OCI-LY7 (cell line): ENCODE measurements around the gene CAMK2B.

Experiments used
- CTCF ChIP-seq: fragments of 200-600 bp; sonication (generic); conservative IDR thresholded peaks from 2 replicates; pipeline ENCODE4 v1.5.1; 2014; ENCODE audit warnings: mild to moderate bottlenecking, antibody characterized with exemption, low read length, moderate library complexity, mixed read lengths
- EZH2phosphoT487 ChIP-seq: fragments of 200-600 bp; sonication (generic); IDR thresholded peaks from 2 replicates; pipeline ENCODE4 v1.6.1; 2018; ENCODE audit warnings: low read depth, borderline replicate concordance, mild to moderate bottlenecking, mixed run types, antibody characterized with exemption, low read length, moderate library complexity, mixed read lengths

GRCh38 chr7:44246396-44247113 lies 78.8 kb downstream of the CAMK2B start:
- no peak for TF ChIP-seq CTCF
- no peak for TF ChIP-seq EZH2phosphoT487
